Measurements from ENCODE around the gene KCP.
"Not testable (repeated sequence)": the region's sequence is repeated elsewhere in the genome, so short reads cannot be mapped to it uniquely, and the experiment has no call there.

KCP gene

DNA sequence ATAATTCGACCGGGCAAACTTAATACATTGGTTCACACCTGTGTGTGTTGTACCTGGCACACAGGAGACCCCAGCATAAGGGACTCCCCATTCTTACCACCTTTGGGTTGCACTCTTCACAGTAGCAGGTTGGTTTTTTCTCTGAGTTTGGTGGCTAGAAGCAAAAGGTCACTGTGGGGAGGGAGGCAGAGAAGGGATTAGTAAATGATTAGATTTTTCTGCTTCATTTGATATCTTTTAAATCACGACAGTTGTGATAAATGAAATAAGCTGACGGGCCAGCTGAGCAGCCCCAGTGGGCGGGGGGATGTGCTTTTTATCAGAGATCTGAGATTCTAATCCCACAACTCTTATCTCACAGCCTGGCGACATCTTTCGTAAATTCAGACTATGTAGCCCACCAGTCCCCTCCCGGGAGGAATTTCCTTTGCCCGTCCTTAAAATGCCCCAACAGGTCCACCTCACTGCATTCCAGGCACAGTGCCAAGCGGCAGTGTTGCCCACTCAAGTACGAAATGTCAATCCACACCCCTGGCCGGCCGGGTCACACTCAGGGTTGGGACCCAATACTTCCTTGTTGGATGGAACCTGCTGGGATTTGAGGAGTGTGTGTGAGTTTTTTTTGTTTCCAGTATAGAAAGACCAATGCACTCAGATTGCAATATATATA, 10.5 kb upstream of the KCP start:
- no peak for DNase-seq

- peak; percentile 2 for DNase-seq
Measured at GRCh38 chr7:128919881-128920799, 9.6 kb upstream of the KCP start.

DNA sequence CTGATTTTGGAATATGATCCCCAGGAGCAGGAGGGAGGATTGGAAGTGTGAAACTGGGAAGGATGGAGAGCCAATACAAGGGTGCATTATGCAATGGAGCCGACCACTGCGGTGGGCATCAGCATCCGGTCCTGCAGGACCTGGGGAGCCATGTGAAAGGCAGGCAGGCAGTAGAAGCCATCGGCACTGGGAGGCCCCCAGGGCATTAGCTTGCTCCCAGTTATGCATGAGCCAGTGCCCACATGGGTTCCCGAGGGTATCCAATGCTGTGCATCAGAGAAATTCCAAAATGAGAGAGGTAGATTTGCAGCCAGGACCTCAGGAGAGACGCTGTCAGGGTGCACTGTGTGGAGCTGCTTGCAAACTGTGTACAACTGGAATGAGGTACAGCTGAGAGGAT, 8.7 kb upstream of the KCP start:
- DNase-seq: no peak

GRCh38 chr7:128918016-128918665, 7.6 kb upstream of the KCP start:
- no peak for DNase-seq

GRCh38 chr7:128917122-128917521, 6.6 kb upstream of the KCP start:
- DNase-seq: no peak

GRCh38 chr7:128916643-128916915, 6.1 kb upstream of the KCP start:
- DNase-seq: no peak

DNA sequence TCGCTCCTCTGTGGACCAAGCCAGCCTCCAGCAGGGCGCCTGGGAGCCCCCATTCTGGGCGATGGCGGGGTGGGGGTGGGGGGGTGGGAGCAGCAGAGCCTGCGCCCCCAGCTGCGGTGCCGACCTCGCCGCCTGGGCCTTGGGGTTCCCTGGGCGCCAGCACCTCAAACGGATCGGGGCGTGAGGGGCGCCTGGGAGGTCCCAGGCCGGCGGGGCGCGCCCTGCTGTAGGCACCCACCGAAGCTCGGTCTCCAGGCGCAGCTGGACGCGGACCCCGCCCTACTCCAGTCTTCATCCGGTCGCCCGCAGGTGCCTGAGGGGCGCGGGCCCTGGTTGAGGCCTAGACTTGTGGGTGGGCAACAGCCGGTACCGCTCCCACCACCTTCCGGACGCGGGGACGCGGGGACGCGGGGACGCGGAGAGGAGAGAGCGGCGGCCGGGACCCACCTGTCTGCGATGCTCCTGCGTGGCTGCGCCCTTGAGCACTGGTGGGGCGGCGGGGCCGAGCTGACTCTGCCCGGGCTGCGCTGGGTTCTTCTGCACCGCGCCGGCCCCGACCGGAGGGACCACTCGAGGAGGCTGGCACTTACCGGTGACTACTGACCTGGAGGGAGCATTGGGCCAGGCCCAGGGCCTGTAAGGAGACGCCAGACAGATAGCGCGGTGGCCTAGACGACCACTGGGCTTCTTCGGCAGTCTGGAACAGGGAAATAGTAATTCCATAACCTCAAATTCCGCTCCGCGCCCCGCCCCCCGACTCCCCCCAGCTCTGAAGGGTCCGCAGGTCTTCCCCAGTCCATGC, 5.5 kb upstream of the KCP start:
- peak; percentile 3 for DNase-seq

DNA sequence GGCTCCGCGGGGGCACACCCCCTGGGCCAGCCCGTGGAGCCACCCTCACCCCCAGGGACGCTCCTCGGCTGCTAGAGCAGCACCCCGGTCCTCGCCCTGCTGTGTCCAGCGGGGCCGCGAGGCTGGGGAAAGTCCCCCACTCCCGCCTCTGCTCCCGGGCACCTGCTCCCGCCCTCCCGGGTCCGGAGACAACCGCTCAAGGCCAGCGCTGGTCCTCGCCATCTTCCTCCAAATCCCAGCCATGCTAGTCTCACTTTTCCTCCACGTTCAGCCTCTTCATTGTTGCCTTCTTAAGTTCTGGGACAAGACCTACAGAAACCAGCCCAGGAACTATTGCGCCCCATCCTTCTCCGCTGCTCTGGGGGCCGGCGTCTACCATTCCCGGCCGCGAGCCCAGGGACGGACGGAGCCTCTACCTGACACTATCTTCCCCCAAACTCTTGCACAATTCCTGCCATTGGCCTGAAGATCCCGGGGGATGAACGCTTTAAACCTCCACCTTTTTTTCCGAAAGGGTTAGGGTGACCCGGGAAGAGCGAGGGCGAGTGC, 4.8 kb upstream of the KCP start:
- peak; percentile 2 for DNase-seq

DNA sequence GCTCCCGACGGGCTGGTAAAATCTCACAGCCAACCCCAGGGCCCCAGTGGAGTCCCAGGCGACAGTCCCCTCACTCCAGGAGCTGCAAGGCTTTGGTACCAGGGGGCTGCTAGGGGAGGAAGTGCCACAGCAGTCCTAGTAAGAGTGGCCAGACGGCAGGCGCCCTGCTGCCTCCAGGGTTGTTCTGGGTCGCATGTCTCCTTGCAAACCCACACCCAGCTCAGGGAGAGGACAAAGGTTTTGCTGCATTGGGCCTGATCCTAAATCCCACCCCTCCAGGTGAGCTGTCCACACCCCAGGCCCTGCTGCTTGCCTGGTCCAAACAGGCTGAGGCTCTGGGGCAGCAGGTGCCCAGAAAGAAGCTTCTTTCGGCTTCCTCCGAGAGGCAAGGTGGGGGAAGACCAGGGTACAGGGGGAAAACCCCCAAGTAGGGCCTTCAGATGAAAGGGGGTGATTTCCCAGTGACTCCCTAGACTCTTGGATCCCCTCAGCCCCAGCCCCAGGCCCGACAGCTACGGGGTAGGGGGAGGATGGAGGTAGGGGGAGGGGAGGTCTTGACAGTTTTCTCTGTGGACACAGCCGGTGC, 4.2 kb upstream of the KCP start:
- peak; percentile 13 for DNase-seq

DNA sequence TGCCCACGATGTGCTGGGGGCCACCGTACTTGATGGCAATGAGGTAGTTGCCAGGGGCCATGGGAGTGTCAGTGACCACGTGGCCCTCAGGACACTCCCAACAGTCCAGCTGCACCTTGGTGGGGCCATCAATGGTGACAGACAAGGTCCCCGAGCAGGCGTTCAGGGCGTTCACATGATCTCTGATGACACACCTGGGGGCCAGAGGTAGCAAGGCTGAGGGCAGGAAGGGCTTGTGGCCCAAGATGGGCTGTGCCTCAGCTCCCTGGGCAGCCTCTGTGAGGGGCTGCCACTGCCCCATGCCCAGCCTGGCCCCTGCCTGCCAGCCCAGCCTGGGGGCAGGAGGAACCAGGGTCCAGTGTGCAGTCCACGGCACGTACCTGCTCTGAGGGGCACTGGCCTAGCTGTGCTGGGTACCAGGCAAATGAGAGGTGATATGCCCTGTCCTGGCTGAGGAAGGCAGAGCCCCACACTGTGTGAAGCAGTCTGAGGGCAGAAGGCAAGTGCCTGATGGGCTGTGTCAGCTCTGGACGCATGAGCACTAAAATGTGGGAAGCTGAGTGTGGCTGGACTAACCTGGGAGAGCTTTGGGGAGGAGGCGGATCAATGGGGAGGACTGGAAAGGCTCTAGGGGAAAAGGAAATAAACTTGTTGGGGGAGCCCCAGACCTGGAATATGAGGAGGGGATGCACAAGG, 3.5 kb upstream of the KCP start:
- peak; percentile 10 for DNase-seq

- not testable (repeated sequence) for DNase-seq
Measured at GRCh38 chr7:128912709-128913495, 2.4 kb upstream of the KCP start.

- DNase-seq: peak; percentile 11
Measured at GRCh38 chr7:128912281-128912680, 1.8 kb upstream of the KCP start.

DNA sequence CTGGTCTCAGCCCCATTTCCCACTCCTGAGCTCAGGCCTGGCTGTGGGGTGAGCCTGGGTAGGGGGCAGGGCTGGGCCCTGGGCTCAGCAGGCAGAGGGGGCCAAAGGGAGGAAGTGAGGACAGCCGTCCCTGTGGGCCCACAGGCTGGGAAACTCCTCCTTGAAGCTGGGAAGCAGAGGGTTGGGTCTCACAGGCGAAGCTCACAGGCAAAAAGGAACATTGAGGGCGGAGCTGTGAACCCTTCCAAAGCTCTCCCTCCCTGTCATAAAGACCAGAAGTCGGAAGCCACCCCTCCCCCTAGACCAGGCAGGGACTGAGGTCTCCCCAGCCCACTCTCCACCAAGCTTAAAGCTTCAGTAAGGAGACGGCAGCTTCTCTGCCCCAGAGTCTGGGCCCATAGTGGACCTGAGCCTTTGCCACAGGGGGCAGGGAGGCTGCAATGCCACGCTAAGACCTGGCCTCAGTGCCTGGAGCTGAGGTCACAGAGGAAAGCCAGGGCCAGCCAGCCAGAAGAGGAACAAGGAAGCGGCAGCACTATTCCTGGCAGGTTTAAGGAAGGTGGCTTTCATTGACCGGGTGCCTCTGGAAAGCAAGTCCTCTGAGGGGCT, 1.0 kb upstream of the KCP start:
- DNase-seq: peak; percentile 21

DNA sequence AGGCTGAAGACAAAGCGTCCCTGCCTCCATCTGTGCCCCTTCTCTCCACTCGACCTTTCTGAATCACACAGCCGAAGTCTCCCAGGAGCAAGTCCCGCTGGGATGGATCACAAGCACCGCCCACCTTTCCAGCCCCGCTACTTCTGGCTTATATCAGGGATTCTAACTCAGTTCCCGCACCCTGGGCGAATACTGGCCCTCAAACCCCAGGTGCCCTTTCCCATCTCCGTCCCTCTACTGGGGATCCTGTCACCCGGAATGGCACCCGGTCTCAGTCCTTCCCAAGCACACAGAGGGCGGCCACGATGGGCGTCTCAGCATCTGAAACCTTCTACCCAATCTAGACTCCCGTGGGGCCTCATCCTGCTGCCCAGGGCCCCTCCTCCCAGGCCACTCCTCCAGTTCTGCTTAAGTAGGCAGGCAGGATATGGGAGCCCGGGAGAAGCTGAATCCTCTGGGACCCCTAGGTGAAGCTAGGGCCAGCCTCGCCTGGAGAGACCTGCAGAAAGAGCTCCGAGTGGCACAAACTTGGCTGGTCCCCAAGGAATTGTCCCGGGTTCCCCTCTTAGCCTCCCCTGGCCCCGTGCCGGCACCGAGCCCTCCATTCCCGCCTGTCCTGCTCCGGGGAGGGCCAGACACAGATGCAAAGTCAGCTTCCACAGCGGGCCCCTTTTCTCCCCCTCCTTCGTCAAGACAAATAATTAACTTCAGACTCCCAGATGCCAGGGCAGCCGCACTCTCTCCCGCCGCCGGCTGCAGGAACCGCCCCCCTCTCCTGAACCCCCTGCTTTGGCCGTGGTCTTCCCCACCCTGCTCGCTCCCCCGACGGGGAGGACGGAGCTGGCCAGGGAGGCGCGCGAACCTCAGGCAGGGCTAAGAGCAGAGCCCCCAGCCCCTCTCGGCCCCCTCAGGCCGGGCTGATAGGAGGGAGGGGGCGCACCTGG, 612 bp downstream of the KCP start:
- DNase-seq: peak; percentile 15

GRCh38 chr7:128908750-128909624, 1.5 kb downstream of the KCP start:
- DNase-seq: peak; percentile 8

DNA sequence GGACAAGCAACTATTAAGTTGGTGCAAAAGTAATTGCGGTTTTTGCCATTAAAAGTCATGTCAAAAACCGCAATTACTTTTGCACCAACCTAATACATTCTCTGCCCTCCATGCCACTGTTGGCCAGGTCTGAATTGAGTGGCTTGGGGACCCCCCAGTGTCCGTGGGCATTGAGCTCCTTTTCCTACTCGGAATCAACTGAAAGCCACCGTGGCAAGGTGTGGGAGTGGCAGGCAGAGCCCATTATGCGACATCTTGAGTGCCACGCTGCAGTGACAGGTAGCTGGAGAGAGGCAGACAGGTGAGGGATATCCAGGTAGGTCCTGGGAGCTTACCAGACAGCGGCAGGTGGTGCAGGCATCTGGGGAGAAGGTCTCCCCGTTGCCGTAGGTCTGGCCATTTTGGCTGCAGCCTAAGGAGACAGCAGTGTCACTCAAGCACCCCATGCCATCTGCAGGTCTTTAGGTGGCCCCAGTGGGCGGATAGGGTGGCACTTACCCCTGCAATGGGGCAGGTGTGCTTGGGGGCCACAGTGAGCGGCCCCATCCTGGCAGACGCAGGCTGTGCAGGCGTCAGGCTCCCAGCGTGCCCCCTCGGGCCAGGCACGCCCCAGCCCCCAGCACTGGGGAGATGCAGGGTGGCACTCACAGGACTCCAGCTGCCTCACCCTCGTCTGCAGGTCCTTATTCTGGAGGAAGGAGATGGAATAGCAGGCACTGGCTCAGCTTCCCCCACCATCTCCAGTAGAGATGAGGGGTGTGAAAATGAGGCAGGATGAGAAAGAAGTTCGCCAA, 3.5 kb downstream of the KCP start:
- peak; percentile 8 for DNase-seq

DNA sequence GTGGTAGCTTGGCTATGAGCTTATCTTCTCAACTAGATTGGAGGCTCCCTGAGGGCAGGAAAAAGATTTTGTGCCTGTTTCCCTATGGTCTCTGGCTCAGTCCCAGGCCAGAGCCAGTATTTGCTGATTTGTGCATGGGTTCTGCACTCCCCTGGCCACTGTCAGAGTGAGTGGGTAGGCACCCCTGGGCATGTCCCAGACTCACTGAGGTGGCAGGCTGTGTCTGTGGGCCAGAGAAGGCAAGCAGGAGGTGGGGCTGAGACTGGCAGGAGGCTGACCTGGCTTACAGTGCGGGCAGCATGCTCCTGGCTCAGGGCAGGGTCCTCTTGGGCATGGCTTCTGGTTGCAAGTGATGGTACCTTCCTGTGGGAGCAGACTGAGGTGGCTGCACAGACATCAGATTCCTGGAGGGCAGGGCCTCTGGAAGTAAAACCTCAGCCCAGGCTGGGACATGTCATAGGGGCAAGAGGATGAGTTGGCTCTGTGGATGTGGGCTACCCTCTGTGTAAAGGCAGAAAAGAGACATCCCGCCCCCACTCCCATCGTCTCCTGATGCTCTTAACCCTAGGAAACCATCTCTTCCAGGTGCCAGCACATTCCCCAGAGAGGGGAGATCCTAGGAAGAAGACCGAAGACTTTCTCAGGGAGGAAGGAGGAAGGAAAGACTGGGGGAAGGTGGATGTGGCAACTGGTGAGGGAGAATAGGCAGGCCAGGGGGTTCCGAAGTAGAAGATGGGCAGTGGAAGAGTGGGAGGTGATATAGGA, 4.3 kb downstream of the KCP start:
- DNase-seq: peak; percentile 1

All from 8988T (cell line).